ENCODE measurements around the gene MB.
"Not testable (repeated sequence)": the region's sequence is repeated elsewhere in the genome, so short reads cannot be mapped to it uniquely, and the experiment has no call there.

Gene MB

GRCh38 chr22:35627267-35628041, 10.3 kb upstream of the MB start:
- Histone ChIP-seq H3K4me3 (no peak overlapping the region), H3K9ac (ENCODE audit: insufficient read length) (no peak overlapping the region), H3K9me3 (ENCODE audit: low read depth, low read length) (no peaks in the 10 kb centered on the region), H3K27ac (no peak overlapping the region), H3K36me3 (ENCODE audit: insufficient read depth, low read length) (no peaks in the 10 kb centered on the region)
- no peak for TF ChIP-seq FOXP2 (optimal IDR thresholded peaks at IDR 0.05; ENCODE audit: control extremely low read depth, extremely low read length, insufficient read depth)
- no peak for TF ChIP-seq POLR2AphosphoS5 (IDR thresholded peaks at IDR 0.05; ENCODE audit: borderline replicate concordance, low read depth, low read length)
- TF ChIP-seq EZH2 (IDR thresholded peaks at IDR 0.05): no peak
- no peak for DNase-seq (ENCODE audit: low read depth, low spot score)

GRCh38 chr22:35625763-35626432, 8.8 kb upstream of the MB start:
- DNase-seq (ENCODE audit: low read depth, low spot score): no peak
- no peak overlapping the region for H3K27ac ChIP-seq
- no peak for TF ChIP-seq EZH2 (IDR thresholded peaks at IDR 0.05)
- no peak for TF ChIP-seq POLR2AphosphoS5 (IDR thresholded peaks at IDR 0.05; ENCODE audit: borderline replicate concordance, low read depth, low read length)
- TF ChIP-seq FOXP2 (optimal IDR thresholded peaks at IDR 0.05; ENCODE audit: control extremely low read depth, extremely low read length, insufficient read depth): no peak
- no peak overlapping the region for H3K4me3 ChIP-seq
- no peak overlapping the region for H3K9ac ChIP-seq (ENCODE audit: insufficient read length)
- no peaks in the 10 kb centered on the region for H3K9me3 ChIP-seq (ENCODE audit: low read depth, low read length)
- no peaks in the 10 kb centered on the region for H3K36me3 ChIP-seq (ENCODE audit: insufficient read depth, low read length)

- H3K27ac ChIP-seq: no peak overlapping the region
- TF ChIP-seq POLR2AphosphoS5 (IDR thresholded peaks at IDR 0.05; ENCODE audit: borderline replicate concordance, low read depth, low read length) (no peak), FOXP2 (optimal IDR thresholded peaks at IDR 0.05; ENCODE audit: control extremely low read depth, extremely low read length, insufficient read depth) (no peak), EZH2 (IDR thresholded peaks at IDR 0.05) (no peak)
- H3K9ac ChIP-seq (ENCODE audit: insufficient read length): no peak overlapping the region
- H3K36me3 ChIP-seq (ENCODE audit: insufficient read depth, low read length): no peaks in the 10 kb centered on the region
- DNase-seq (ENCODE audit: low read depth, low spot score): no peak
- no peaks in the 10 kb centered on the region for H3K9me3 ChIP-seq (ENCODE audit: low read depth, low read length)
- no peak overlapping the region for H3K4me3 ChIP-seq
Observed at GRCh38 chr22:35624547-35624946, 7.4 kb upstream of the MB start.

- H3K9ac ChIP-seq (ENCODE audit: insufficient read length); H3K4me3 ChIP-seq; H3K9me3 ChIP-seq (ENCODE audit: low read depth, low read length); DNase-seq (ENCODE audit: low read depth, low spot score); H3K27ac ChIP-seq; H3K36me3 ChIP-seq (ENCODE audit: insufficient read depth, low read length): not testable (repeated sequence)
Observed at GRCh38 chr22:35623885-35624284, 6.8 kb upstream of the MB start.

GRCh38 chr22:35622191-35622913, 5.2 kb upstream of the MB start:
- Histone ChIP-seq H3K36me3 (ENCODE audit: insufficient read depth, low read length) (no peaks in the 10 kb centered on the region), H3K9me3 (ENCODE audit: low read depth, low read length) (no peaks in the 10 kb centered on the region), H3K4me3 (no peak overlapping the region), H3K9ac (ENCODE audit: insufficient read length) (no peak overlapping the region), H3K27ac (no peak overlapping the region)
- TF ChIP-seq FOXP2 (optimal IDR thresholded peaks at IDR 0.05; ENCODE audit: control extremely low read depth, extremely low read length, insufficient read depth) (no peak), POLR2AphosphoS5 (IDR thresholded peaks at IDR 0.05; ENCODE audit: borderline replicate concordance, low read depth, low read length) (no peak), EZH2 (IDR thresholded peaks at IDR 0.05) (no peak)
- no peak for DNase-seq (ENCODE audit: low read depth, low spot score)

- DNase-seq (ENCODE audit: low read depth, low spot score): no peak
- Histone ChIP-seq H3K4me3 (no peak overlapping the region), H3K9me3 (ENCODE audit: low read depth, low read length) (no peaks in the 10 kb centered on the region), H3K27ac (no peak overlapping the region), H3K36me3 (ENCODE audit: insufficient read depth, low read length) (no peaks in the 10 kb centered on the region), H3K9ac (ENCODE audit: insufficient read length) (no peak overlapping the region)
- TF ChIP-seq EZH2 (IDR thresholded peaks at IDR 0.05) (no peak), POLR2AphosphoS5 (IDR thresholded peaks at IDR 0.05; ENCODE audit: borderline replicate concordance, low read depth, low read length) (no peak), FOXP2 (optimal IDR thresholded peaks at IDR 0.05; ENCODE audit: control extremely low read depth, extremely low read length, insufficient read depth) (no peak)
Observed at GRCh38 chr22:35621451-35621850, 4.3 kb upstream of the MB start.

GRCh38 chr22:35620624-35621251, 3.6 kb upstream of the MB start:
- no peak for DNase-seq (ENCODE audit: low read depth, low spot score)
- H3K9ac ChIP-seq (ENCODE audit: insufficient read length): no peak overlapping the region
- TF ChIP-seq FOXP2 (optimal IDR thresholded peaks at IDR 0.05; ENCODE audit: control extremely low read depth, extremely low read length, insufficient read depth): no peak
- no peak for TF ChIP-seq EZH2 (IDR thresholded peaks at IDR 0.05)
- no peak overlapping the region for H3K4me3 ChIP-seq
- H3K9me3 ChIP-seq (ENCODE audit: low read depth, low read length): no peaks in the 10 kb centered on the region
- H3K27ac ChIP-seq: no peak overlapping the region
- no peaks in the 10 kb centered on the region for H3K36me3 ChIP-seq (ENCODE audit: insufficient read depth, low read length)

- DNase-seq (ENCODE audit: low read depth, low spot score): no peak
- TF ChIP-seq EZH2 (IDR thresholded peaks at IDR 0.05) (no peak), POLR2AphosphoS5 (IDR thresholded peaks at IDR 0.05; ENCODE audit: borderline replicate concordance, low read depth, low read length) (no peak), FOXP2 (optimal IDR thresholded peaks at IDR 0.05; ENCODE audit: control extremely low read depth, extremely low read length, insufficient read depth) (no peak)
- Histone ChIP-seq H3K9ac (ENCODE audit: insufficient read length) (no peak overlapping the region), H3K36me3 (ENCODE audit: insufficient read depth, low read length) (no peaks in the 10 kb centered on the region), H3K27ac (no peak overlapping the region), H3K9me3 (ENCODE audit: low read depth, low read length) (no peaks in the 10 kb centered on the region), H3K4me3 (no peak overlapping the region)
Observed at GRCh38 chr22:35619336-35620094, 2.4 kb upstream of the MB start.

Measured in SK-N-MC (cell line).